HG03457 (cell line): ENCODE results near the gene SH3GLB2.
"Not testable (repeated sequence)": the region's sequence is repeated elsewhere in the genome, so short reads cannot be mapped to it uniquely, and the experiment has no call there.

Source experiments
- ATAC-seq: cut with Tn5 transposase; IDR thresholded peaks from one replicate; pipeline ENCODE4 v1.9.1; 2021; ENCODE audit warnings: moderate number of reproducible peaks; ENCODE audit not compliant: unreplicated experiment

The SH3GLB2 gene

DNA sequence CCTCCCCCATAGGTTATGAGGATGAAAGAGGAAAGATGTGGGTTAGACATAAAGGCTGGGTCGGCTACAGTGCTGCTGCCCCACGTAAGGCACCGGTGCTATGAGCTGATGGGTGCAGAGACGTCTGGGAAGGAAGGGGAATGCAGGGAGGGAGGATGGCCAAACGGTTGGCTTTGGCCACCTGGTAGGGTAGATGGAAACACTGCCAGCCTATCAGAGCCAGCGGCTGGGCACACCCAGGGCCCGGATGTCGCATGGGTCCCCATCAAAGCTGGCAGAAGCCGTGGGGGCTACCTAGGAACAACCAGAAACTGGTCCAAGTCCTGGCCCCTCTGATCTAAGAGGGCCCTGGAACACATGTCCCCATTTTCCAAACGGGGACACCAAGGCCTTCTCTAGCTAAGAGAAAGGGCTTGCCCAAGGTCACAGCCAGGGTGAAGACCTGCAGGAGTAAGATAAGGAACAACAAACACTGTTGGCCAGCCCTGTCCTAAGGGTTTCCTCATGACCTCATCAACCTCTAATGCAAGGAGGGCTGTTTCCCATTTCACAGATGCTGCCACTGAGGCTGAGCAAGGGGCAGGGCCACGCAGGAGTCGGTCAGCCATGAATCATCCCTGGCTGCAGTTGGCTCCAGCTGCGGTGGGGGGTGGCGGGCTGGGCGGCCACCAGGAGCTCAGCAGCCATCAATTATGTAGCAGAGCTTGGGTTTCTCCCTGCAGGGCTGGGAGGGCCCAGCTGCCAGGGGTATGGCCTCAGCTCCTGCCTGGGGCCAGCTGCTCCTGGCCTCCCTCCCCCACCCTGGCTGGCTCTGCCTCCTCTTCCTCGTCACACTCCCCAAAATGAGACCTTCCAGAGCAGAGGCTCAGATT lies 4.9 kb downstream of the SH3GLB2 start:
- ATAC-seq: no peak

DNA sequence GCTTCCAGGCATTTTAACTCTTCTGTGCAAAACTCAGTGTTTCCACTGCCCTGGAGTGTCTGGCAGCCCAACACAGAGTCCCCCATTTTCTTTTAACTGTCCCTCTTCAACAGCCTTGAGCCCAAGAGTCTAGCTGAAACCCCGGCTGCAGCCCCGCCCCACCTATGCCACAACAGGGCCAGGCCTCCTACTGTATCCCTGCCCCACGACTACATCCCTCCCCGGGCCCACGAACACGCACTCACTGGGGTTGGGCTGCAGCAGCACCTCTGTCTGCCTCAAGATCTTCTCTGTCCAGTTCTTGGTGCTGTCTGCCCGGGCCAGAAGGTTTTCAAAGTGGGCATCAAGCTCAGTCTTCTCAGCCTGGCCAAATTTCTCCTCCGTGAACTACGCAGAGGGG lies 6.1 kb downstream of the SH3GLB2 start:
- no peak for ATAC-seq

DNA sequence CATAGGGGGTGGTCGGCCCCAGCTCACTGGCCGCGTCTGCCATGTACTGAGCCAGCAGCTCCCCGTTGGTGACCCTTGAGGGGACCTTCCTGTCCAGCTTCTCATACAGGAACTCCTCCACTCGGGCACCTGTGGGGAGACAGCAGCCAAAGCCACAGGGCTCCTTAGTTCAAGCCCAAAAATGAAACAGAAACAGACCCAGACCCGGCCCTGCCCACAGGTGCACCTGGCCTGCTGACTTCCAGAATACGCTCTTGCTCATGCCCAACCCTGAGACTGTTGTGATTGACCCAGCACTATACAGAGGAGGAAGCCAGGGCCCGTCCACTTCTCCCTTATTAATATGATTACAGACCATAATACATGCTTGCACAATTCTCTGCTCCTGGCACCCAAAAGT lies 7.0 kb downstream of the SH3GLB2 start:
- ATAC-seq: no peak

DNA sequence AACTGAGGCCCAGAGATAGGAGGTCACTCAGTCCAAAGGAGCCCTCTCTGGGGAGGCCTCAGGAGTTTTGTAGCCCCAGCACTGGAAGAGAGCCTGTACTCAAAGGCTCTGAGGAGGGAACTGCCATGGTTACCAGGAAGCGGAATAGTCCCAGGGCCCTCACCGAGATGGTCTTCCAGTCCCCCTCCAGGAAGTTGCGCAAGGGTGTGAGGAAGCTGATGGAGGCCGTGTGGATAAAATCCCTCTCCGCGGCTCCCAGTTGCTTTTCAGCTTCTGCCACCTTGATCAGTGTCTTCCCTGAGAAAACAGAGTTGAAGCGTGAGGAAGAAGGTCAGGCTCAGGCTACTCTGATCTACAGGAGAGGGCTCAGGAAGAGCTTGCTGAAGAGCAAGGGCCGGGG lies 13.5 kb downstream of the SH3GLB2 start:
- no peak for ATAC-seq

- no peak for ATAC-seq
These were observed 14.0 kb downstream of the SH3GLB2 start for GRCh38 chr9:129014124-129014523.

DNA sequence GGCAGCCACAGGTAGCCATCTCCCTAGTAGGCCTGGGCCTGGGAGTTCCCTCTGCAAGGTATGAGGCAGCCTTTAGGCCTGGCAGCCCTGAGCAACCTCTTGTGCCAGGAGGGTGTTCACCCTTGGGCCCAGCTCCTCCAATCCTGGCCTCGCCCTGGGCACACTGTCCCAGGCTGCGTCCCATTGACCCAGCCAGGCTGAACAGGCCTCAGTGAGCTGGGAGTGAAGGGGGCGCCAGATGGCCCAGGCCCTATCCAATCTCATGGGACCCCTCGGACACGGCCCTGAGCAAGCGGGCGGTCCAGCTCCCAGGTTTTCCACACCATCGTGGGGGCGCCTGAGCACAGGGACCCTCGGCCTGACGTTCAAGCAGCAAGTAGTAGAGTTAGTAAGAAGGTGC lies 14.5 kb downstream of the SH3GLB2 start:
- no peak for ATAC-seq

DNA sequence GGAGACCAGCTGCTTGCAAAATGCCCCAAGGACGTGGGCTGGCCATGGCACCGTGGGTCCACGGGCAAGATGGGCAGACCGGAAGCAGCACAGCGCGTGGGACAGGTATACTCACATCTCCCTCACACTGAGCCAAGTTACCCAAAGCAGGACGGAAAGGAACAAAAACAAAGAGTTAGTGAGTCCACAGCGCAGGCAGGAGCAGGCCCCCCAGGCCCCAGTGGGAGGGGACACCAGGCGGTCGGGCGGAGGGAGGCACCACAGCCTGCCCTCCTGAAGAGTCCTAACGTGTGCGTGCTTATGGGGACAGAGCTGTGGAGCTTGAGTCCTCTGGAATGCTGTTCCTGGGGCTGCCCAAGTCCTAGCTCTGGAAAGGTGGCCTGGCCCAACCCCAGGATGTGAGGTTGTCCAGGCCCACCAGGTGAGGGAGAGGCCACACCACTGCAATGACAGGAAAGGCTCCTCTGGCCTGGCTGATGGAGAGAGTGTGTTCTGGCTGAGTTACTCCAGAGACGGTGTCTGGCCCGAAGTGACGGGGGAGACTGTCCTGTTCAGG lies 15.2 kb downstream of the SH3GLB2 start:
- ATAC-seq: no peak

DNA sequence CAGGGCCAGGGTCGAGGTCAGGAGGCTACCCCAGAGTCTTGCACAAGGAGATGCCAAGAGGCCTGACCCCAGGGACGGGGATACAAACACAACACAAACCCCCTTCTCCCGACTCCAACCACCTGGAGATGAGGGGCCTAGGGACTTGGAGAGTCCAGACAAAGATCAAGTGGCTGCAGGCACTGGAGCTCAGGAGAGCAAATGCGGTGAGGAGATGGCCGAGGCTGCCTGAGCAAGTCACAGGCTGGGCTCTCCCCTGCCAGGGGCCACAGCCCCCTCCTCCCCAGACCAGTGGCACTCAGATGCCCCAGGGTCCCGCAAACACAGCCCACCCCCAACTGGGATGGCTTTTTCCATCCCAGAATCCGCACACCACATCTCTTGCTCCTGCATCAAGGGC lies 15.8 kb downstream of the SH3GLB2 start:
- ATAC-seq: no peak

GRCh38 chr9:129011761-129012181 lies 16.4 kb downstream of the SH3GLB2 start:
- no peak for ATAC-seq

GRCh38 chr9:129011170-129011569 lies 17.0 kb downstream of the SH3GLB2 start:
- ATAC-seq: no peak

DNA sequence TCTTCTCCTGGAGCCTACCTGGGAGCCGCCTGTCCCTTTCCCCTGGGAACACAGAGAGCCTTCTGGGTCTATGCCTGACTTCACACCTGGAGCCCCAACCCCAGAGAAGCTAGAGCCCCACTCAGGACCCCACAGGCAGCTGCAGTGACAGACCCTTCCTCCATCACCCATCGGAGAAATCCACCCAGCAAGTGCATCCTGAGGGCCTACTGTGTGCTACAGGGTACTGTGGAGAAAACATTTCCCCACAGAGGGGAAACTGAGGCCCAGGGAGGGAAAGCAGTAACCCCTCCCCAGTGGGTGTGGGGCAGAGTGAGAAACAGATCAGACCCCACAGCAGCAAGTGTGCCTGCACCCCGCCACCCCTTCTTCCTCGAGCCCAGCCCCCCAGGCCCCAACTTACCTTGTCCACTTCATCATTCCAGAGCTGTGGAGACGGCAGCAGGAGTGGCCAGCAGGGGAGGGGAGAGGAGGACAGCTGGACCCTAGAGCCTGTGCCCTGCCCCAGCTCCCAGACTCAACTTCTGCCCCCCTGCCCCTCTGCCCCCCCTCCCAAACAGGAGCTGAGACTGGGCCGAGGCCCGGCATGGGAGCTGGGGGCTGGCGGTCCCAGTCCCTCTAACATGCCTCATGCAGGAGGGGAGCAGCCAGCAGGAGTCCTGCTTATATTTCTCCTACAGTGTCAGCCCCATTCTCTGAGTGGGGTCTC lies 17.7 kb downstream of the SH3GLB2 start:
- ATAC-seq: no peak

GRCh38 chr9:129009584-129010141 lies 18.5 kb downstream of the SH3GLB2 start:
- no peak for ATAC-seq

- ATAC-seq: no peak
These were observed 19.0 kb downstream of the SH3GLB2 start for GRCh38 chr9:129008986-129009583.

- ATAC-seq: no peak
These were observed 19.6 kb downstream of the SH3GLB2 start for GRCh38 chr9:129008469-129008965.

- ATAC-seq: no peak
These were observed 20.2 kb downstream of the SH3GLB2 start for GRCh38 chr9:129007766-129008468.

DNA sequence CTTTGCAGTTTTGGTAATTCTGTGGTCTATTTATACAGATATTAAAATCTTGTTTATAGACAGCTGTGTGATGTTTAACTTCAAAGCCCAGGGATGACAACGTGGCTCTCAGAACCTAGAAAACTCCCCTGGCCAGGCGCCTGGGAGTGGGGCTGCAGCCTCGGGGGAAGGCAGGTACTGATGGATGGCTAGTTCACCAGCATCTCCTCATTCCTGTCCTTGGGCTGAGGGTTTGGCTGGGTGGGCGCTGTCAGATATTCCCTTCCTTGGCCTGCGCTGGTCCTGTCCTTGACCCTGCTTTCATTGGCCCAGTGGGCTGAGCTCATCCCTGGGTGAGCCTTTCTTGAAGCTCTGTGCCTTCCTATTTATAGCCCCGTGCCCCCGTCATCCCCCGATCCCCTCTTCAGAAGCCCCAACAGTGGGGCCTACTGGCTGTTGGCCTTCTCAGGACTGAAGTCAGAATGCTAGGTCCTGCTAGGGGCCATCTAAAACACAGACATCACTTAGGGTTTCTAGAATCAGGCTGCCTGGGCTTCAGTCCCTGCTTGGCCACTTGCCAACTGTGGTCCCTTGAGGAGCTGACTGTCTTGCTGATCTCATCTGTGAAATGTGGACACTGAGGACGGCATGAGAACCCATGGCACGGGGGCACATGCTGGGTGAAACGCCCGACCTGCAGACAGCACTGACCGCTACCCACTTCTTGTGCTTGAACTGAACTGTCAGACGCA lies 20.9 kb downstream of the SH3GLB2 start:
- ATAC-seq: no peak

- ATAC-seq: no peak
These were observed 21.6 kb downstream of the SH3GLB2 start for GRCh38 chr9:129006328-129007034.

DNA sequence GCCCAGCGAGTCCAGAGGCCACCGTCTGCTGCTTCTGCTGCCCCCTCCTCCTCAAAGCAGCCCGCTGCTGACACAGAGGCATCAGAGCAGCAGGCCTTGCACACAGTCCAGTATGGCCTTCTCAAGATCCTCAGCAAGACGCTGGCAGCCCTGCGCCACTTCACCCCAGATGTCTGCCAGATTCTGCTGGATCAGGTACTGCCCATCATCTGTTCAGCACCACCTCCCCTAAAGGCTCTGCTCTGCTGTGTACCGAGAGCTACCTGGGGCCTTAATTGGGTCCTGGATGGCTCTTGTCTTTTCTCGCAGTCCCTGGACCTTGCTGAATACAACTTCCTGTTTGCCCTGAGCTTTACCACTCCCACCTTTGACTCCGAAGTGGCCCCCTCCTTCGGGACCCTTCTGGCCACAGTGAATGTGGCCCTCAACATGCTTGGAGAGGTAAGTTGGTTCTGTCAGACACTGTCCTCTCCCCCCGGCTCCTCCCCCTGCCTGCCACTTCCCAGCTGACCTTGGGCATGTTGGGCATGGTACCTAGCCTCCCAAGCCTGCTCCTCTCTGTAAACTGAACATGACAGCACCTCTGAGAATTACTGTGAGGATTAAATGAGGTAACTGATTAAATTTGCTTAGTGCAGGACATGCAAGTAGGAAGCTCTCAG lies 22.7 kb downstream of the SH3GLB2 start:
- ATAC-seq: no peak

DNA sequence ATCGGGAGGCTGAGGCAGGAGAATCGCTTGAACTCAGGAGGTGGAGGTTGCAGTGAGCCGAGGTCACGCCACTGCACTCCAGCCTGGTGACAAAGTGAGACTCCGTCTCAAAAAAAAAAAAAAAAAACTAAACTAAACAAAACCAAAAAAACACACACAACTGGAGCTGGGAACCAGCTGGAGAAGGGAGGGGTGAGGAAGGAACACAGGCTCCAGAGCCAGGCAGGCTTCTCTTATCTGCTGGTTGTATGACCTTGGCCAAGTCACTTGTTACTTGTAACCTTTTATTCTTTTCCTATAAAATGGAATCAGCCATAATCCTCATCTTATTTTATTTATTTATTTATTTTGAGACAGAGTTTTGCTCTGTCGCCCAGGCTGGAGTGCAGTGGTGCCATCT lies 24.0 kb downstream of the SH3GLB2 start:
- ATAC-seq: not testable (repeated sequence)
